H9 (cell line): ENCODE measurements around the gene LRRC38. TPM values are rescaled to one million over a fixed set of nuclear protein-coding genes. Genes with fewer than 3 reads are reported as not detected.

Experiments used
- DNase-seq: peaks from one replicate; pipeline ENCODE4 v3.0.0-alpha.2; 2017
- H2AFZ ChIP-seq: one replicate; pipeline ENCODE4 v1.6.1; 2013; ENCODE audit warnings: mild to moderate bottlenecking, low read length, control low read depth, moderate library complexity
- H2AK5ac ChIP-seq: 2 replicates; pipeline ENCODE4 v1.6.1; 2013; ENCODE audit warnings: low read length, control low read depth, mixed read lengths; ENCODE audit not compliant: insufficient read length
- H2BK120ac ChIP-seq: one replicate; pipeline ENCODE4 v1.6.1; 2013; ENCODE audit warnings: low read depth, mild to moderate bottlenecking, low read length, control low read depth, inconsistent platforms; ENCODE audit not compliant: poor library complexity, severe bottlenecking
- H2BK12ac ChIP-seq: 2 replicates; pipeline ENCODE4 v1.6.1; 2013; ENCODE audit warnings: low read length, control low read depth, mixed read lengths, low read depth; ENCODE audit not compliant: insufficient read length
- H2BK15ac ChIP-seq: 2 replicates; pipeline ENCODE4 v1.6.1; 2013; ENCODE audit warnings: low read depth, low read length, control low read depth
- H2BK20ac ChIP-seq: one replicate; pipeline ENCODE4 v1.6.1; 2013; ENCODE audit warnings: low read depth, mild to moderate bottlenecking, low read length, control low read depth, inconsistent platforms; ENCODE audit not compliant: poor library complexity, severe bottlenecking
- H2BK5ac ChIP-seq: 2 replicates; pipeline ENCODE4 v1.6.1; 2013; ENCODE audit warnings: low read length, control low read depth, mixed read lengths; ENCODE audit not compliant: insufficient read length
- H3K14ac ChIP-seq: 2 replicates; pipeline ENCODE4 v1.6.1; 2013; ENCODE audit warnings: low read length, control low read depth; ENCODE audit not compliant: insufficient read depth
- H3K18ac ChIP-seq: 2 replicates; pipeline ENCODE4 v1.6.1; 2013; ENCODE audit warnings: low read depth, mild to moderate bottlenecking, mixed read lengths, low read length, control low read depth; ENCODE audit not compliant: insufficient read length
- H3K23ac ChIP-seq: 2 replicates; pipeline ENCODE4 v1.6.1; 2013; ENCODE audit warnings: low read length, control low read depth, mixed read lengths, low read depth; ENCODE audit not compliant: insufficient read length
- H3K23me2 ChIP-seq: 2 replicates; pipeline ENCODE4 v1.6.1; 2013; ENCODE audit warnings: low read depth, mild to moderate bottlenecking, mixed read lengths, low read length, control low read depth; ENCODE audit not compliant: insufficient read length, poor library complexity, severe bottlenecking
- H3K27ac ChIP-seq: 2 replicates; pipeline ENCODE4 v1.5.1; 2013; ENCODE audit warnings: low read length, control low read depth, mixed read lengths, low read depth; ENCODE audit not compliant: insufficient read length
- H3K27me3 ChIP-seq: 2 replicates; pipeline ENCODE4 v1.6.1; 2013; ENCODE audit warnings: low read length, control low read depth, inconsistent platforms; ENCODE audit not compliant: insufficient read depth
- H3K4ac ChIP-seq: 2 replicates; pipeline ENCODE4 v1.6.1; 2013; ENCODE audit warnings: low read depth, mild to moderate bottlenecking, control low read depth, inconsistent platforms, low read length, moderate library complexity
- H3K4me1 ChIP-seq: 2 replicates; pipeline ENCODE4 v1.6.1; 2013; ENCODE audit warnings: low read length, control low read depth, inconsistent platforms; ENCODE audit not compliant: insufficient read depth
- H3K4me2 ChIP-seq: 2 replicates; pipeline ENCODE4 v1.6.1; 2013; ENCODE audit warnings: low read length, control low read depth, mixed read lengths; ENCODE audit not compliant: insufficient read length, insufficient read depth
- H3K56ac ChIP-seq: 2 replicates; pipeline ENCODE4 v1.6.1; 2013; ENCODE audit warnings: low read depth, mild to moderate bottlenecking, mixed read lengths, low read length, control low read depth; ENCODE audit not compliant: insufficient read length
- H3K79me1 ChIP-seq: 2 replicates; pipeline ENCODE4 v1.6.1; 2013; ENCODE audit warnings: low read depth, mild to moderate bottlenecking, moderate library complexity, low read length, control low read depth, inconsistent platforms; ENCODE audit not compliant: insufficient read depth, poor library complexity, severe bottlenecking
- H3K79me2 ChIP-seq: 2 replicates; pipeline ENCODE4 v1.6.1; 2013; ENCODE audit warnings: low read length, control low read depth, inconsistent platforms; ENCODE audit not compliant: insufficient read depth
- H3K9ac ChIP-seq: 2 replicates; pipeline ENCODE4 v1.6.1; 2013; ENCODE audit warnings: low read length, control low read depth, mixed read lengths; ENCODE audit not compliant: insufficient read length; ENCODE audit errors: extremely low read depth
- H3K9me3 ChIP-seq: one replicate; pipeline ENCODE4 v1.6.1; 2013; ENCODE audit warnings: low read depth, low read length, inconsistent platforms; ENCODE audit not compliant: control insufficient read depth
- H3T11ph ChIP-seq: one replicate; pipeline ENCODE4 v1.6.1; 2013; ENCODE audit warnings: mild to moderate bottlenecking, low read length, control low read depth, inconsistent platforms
- H4K20me1 ChIP-seq: one replicate; pipeline ENCODE4 v1.6.1; 2013; ENCODE audit not compliant: control insufficient read depth, insufficient read length, insufficient read depth
- H4K5ac ChIP-seq: 2 replicates; pipeline ENCODE4 v1.6.1; 2013; ENCODE audit warnings: low read depth, mild to moderate bottlenecking, mixed read lengths, low read length, control low read depth; ENCODE audit not compliant: insufficient read length
- H4K8ac ChIP-seq: replicated peaks from 2 replicates; pipeline ENCODE4 v1.6.1; 2013; ENCODE audit warnings: low read length, control low read depth, mixed read lengths, low read depth; ENCODE audit not compliant: insufficient read length
- H4K91ac ChIP-seq: 2 replicates; pipeline ENCODE4 v1.6.1; 2013; ENCODE audit warnings: low read depth, mild to moderate bottlenecking, moderate library complexity, mixed read lengths, low read length, control low read depth; ENCODE audit not compliant: insufficient read length
- H3K27ac Mint-ChIP-seq, 3 experiments: 2 replicates in 2 of 3; 3 replicates in 1 of 3; pipeline ENCODE4 v1.8.0; 2020 to 2021; ENCODE audit warnings: mixed read lengths in 3 of 3, mild to moderate bottlenecking in 1 of 3, moderate library complexity in 1 of 3
- H3K27me3 Mint-ChIP-seq: 2 replicates; pipeline ENCODE4 v1.8.0; 2021; ENCODE audit warnings: low read depth, mild to moderate bottlenecking, moderate library complexity, mixed read lengths
- H3K36me3 Mint-ChIP-seq, 3 experiments: 2 replicates in 2 of 3; 3 replicates in 1 of 3; pipeline ENCODE4 v1.8.0; 2020 to 2021; ENCODE audit warnings: low read depth in 3 of 3, mixed read lengths in 3 of 3; ENCODE audit not compliant: insufficient read depth in 1 of 3
- H3K4me1 Mint-ChIP-seq, 2 experiments: 2 replicates each; pipeline ENCODE4 v1.8.0; 2020; ENCODE audit warnings: mixed read lengths in 2 of 2
- H3K4me3 Mint-ChIP-seq, 2 experiments: 2 replicates in 1 of 2; 3 replicates in 1 of 2; pipeline ENCODE4 v1.8.0; 2020 to 2021; ENCODE audit warnings: mild to moderate bottlenecking in 2 of 2, mixed read lengths in 2 of 2, moderate library complexity in 1 of 2
- H3K9me3 Mint-ChIP-seq, 2 experiments: 2 replicates in 1 of 2; 3 replicates in 1 of 2; pipeline ENCODE4 v1.8.0; 2020; ENCODE audit warnings: mild to moderate bottlenecking in 2 of 2, mixed read lengths in 2 of 2, moderate library complexity in 1 of 2
- CTCF ChIP-seq: fragments of 200-600 bp; sonication (generic); conservative IDR thresholded peaks from 3 replicates; pipeline ENCODE4 v1.8.0; 2021; ENCODE audit warnings: antibody characterized with exemption, mild to moderate bottlenecking
- WGBS: extraction: QIAGEN DNeasy Blood & Tissue Kit; methylation state at CpG from one replicate; pipeline ENCODE4 v1.1.7; 2013; ENCODE audit warnings: missing lambda C conversion rate, low lambda C conversion rate, mixed read lengths; ENCODE audit not compliant: insufficient read length; ENCODE audit errors: extremely low coverage; 5-methylcytosine and 5-hydroxymethylcytosine counted together
- total RNA-seq: library from RNA; stranded (reverse); gene quantifications from 2 replicates; pipeline ENCODE4 v1.2.1, GENCODE V29; 2021

LRRC38 gene
- total RNA-seq, 1 experiment from 2014 or later = 0.72 TPM

- Histone ChIP-seq H2BK12ac (no peak overlapping the region), H3T11ph (no peak overlapping the region), H3K4me2 (no peak overlapping the region), H3K79me1 (no peaks in the 10 kb centered on the region), H2BK5ac (no peak overlapping the region), H3K18ac (no peak overlapping the region), H3K4me1 (peaks cover 3% of the 10 kb centered on the region; the same call in 1 of the 2 replicates), H3K4ac (no peak overlapping the region), H2BK120ac (no peak overlapping the region), H2AK5ac (no peak overlapping the region), H3K9me3 (no peaks in the 10 kb centered on the region), H3K14ac (no peak overlapping the region), H4K20me1 (no peaks in the 10 kb centered on the region), H4K5ac (no peak overlapping the region), H3K9ac (no peak overlapping the region), H3K23ac (no peak overlapping the region), H3K79me2 (no peaks in the 10 kb centered on the region), H4K8ac (no peak overlapping the region), H2BK20ac (no peak overlapping the region), H3K56ac (no peak overlapping the region), H3K27ac (no peak overlapping the region), H3K27me3 (no peaks in the 10 kb centered on the region), H3K23me2 (no peaks in the 10 kb centered on the region), H2BK15ac (no peak overlapping the region), H4K91ac (no peak overlapping the region), H2AFZ (no peak overlapping the region)
- Mint-ChIP-seq H3K4me1 (peaks cover 12% of the 10 kb centered on the region in 2 experiments), H3K36me3 (no peaks in the 10 kb centered on the region), H3K9me3 (no peaks in the 10 kb centered on the region; a peak in 2 of 5 replicates), H3K27me3 (peaks cover 8% of the 10 kb centered on the region; the same call in 1 of the 2 replicates), H3K27ac (no peak overlapping the region), H3K4me3 (no peak overlapping the region)
- no peak for DNase-seq
- no CpG with 5 or more reads among the region's 6 CpGs for WGBS
- TF ChIP-seq CTCF = no peak
Observed at GRCh38 chr1:13494712-13495111, 19.1 kb downstream of the LRRC38 start.
